ENCODE data around the gene KCNG4. TPM values are rescaled to one million over a fixed set of nuclear protein-coding genes. Genes with fewer than 3 reads are reported as not detected.

The KCNG4 gene
- total RNA-seq, 1 experiment from 2014 or later = not detected

DNA sequence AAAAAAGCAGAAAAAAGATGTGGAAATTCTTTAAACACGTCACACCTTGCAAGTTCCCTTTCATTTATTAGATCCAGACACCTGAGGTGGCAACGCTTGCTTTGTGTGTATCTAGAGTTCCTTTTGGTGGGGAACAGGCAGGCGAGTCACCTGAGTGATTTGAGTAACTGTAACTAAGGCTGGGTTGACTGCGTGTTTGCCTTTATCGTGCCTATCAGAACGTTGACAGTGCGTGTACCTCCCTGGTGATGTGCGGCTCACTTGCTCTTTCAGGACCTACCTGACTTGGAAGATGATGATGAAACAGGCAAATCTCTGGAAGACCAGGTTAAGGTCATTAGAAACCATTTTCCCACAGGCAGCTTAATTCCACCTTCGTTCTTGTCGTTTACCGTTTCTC, 65.4 kb downstream of the KCNG4 start:
- in situ Hi-C loops (cut with HindIII; ENCODE audit: low pct_unique_long_range_greater_than_20kb, low sequenced_read_pairs) (no loop called here), intact Hi-C loops (cut with micrococcal nuclease; ENCODE audit: unreplicated experiment) (loop anchor here (5.0 kb wide), 1 partner anchor 77 kb away; no protein-coding TSS in a partner anchor)
- no peak for DNase-seq (ENCODE audit: low read depth, low spot score)
- no peaks in the 10 kb centered on the region for H3K27me3 ChIP-seq (ENCODE audit: control insufficient read depth, insufficient read depth, low read length)
- H3K4me3 ChIP-seq (ENCODE audit: low read depth in 2 of 2, low read length in 2 of 2) = no peak overlapping the region
- TF ChIP-seq POLR2AphosphoS5 (IDR thresholded peaks at IDR 0.05; ENCODE audit: low read depth, low read length) = no peak
- TF ChIP-seq, protein P1, sequence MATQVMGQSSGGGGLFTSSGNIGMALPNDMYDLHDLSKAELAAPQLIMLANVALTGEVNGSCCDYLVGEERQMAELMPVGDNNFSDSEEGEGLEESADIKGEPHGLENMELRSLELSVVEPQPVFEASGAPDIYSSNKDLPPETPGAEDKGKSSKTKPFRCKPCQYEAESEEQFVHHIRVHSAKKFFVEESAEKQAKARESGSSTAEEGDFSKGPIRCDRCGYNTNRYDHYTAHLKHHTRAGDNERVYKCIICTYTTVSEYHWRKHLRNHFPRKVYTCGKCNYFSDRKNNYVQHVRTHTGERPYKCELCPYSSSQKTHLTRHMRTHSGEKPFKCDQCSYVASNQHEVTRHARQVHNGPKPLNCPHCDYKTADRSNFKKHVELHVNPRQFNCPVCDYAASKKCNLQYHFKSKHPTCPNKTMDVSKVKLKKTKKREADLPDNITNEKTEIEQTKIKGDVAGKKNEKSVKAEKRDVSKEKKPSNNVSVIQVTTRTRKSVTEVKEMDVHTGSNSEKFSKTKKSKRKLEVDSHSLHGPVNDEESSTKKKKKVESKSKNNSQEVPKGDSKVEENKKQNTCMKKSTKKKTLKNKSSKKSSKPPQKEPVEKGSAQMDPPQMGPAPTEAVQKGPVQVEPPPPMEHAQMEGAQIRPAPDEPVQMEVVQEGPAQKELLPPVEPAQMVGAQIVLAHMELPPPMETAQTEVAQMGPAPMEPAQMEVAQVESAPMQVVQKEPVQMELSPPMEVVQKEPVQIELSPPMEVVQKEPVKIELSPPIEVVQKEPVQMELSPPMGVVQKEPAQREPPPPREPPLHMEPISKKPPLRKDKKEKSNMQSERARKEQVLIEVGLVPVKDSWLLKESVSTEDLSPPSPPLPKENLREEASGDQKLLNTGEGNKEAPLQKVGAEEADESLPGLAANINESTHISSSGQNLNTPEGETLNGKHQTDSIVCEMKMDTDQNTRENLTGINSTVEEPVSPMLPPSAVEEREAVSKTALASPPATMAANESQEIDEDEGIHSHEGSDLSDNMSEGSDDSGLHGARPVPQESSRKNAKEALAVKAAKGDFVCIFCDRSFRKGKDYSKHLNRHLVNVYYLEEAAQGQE (IDR thresholded peaks at IDR 0.05; ENCODE audit: insufficient read depth in 1 of 2, low read depth in 2 of 2, low read length in 1 of 2) = no peak
- H3K4me1 ChIP-seq (ENCODE audit: control insufficient read depth, insufficient read depth, low read length) = peaks cover 22% of the 10 kb centered on the region
- no peaks in the 10 kb centered on the region for H3K9me3 ChIP-seq (ENCODE audit: control insufficient read depth, insufficient read depth, low read depth, low read length)
- ChIA-PET POLR2A (no interaction called here), CTCF (no interaction called here)
- no TSS peak for BruUV-seq (replicated peaks)
- H3K36me3 ChIP-seq (ENCODE audit: control insufficient read depth, insufficient read depth, low read length) = no peaks in the 10 kb centered on the region
- no peak for ATAC-seq
- no peak overlapping the region for H3K27ac ChIP-seq (ENCODE audit: low read length)

DNA sequence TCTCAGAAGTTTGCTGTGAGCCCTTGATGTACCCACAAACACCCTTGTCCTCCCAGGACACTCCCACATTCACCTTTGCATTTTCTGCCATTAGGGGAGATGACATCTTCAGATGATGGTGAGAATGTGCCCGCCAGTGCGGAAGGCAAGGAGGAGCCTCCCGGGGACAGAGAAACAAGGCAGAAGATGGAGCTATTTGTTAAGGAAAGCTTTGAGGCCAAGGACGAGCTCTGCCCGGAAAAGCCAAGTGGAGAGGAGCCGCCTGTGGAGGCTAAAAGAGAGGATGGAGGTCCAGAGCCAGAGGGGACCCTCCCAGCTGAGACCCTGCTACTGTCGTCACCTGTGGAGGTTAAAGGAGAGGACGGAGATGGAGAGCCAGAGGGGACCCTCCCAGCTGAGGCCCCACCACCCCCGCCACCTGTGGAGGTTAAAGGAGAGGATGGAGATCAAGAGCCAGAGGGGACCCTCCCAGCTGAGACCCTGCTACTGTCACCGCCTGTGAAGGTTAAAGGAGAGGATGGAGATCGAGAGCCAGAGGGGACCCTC, 70.0 kb downstream of the KCNG4 start:
- ChIA-PET POLR2A (no interaction called here), CTCF (interaction anchor here (0.5 to 0.7 kb wide), 3 partner anchors 168 to 446 kb away, joined by 3 to 8 read pairs (median 3); no protein-coding TSS in a partner anchor)
- TF ChIP-seq, protein P1 (IDR thresholded peaks at IDR 0.05; ENCODE audit: insufficient read depth in 1 of 2, low read depth in 2 of 2, low read length in 1 of 2) = no peak
- no peak for TF ChIP-seq POLR2AphosphoS5 (IDR thresholded peaks at IDR 0.05; ENCODE audit: low read depth, low read length)
- TF ChIP-seq, protein P2, sequence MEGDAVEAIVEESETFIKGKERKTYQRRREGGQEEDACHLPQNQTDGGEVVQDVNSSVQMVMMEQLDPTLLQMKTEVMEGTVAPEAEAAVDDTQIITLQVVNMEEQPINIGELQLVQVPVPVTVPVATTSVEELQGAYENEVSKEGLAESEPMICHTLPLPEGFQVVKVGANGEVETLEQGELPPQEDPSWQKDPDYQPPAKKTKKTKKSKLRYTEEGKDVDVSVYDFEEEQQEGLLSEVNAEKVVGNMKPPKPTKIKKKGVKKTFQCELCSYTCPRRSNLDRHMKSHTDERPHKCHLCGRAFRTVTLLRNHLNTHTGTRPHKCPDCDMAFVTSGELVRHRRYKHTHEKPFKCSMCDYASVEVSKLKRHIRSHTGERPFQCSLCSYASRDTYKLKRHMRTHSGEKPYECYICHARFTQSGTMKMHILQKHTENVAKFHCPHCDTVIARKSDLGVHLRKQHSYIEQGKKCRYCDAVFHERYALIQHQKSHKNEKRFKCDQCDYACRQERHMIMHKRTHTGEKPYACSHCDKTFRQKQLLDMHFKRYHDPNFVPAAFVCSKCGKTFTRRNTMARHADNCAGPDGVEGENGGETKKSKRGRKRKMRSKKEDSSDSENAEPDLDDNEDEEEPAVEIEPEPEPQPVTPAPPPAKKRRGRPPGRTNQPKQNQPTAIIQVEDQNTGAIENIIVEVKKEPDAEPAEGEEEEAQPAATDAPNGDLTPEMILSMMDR (IDR thresholded peaks at IDR 0.05) = no peak
- TF ChIP-seq SIN3A (IDR thresholded peaks at IDR 0.05; ENCODE audit: borderline replicate concordance, insufficient read depth, low read depth, low read length) = no peak
- no peak for TF ChIP-seq TCF7L2 (IDR thresholded peaks at IDR 0.05; ENCODE audit: low read depth, low read length)
- Histone ChIP-seq H3K27ac (ENCODE audit: low read length) (no peak overlapping the region), H3K4me3 (ENCODE audit: low read depth in 2 of 2, low read length in 2 of 2) (no peak overlapping the region), H3K27me3 (ENCODE audit: control insufficient read depth, insufficient read depth, low read length) (0 out of 2 replicates have a peak, but pooled peaks cover 2% of the 10 kb centered on the region), H3K36me3 (ENCODE audit: control insufficient read depth, insufficient read depth, low read length) (no peaks in the 10 kb centered on the region), H3K4me1 (ENCODE audit: control insufficient read depth, insufficient read depth, low read length) (no peaks in the 10 kb centered on the region), H3K9me3 (ENCODE audit: control insufficient read depth, insufficient read depth, low read depth, low read length) (no peaks in the 10 kb centered on the region)
- in situ Hi-C loops (cut with HindIII; ENCODE audit: low pct_unique_long_range_greater_than_20kb, low sequenced_read_pairs) = no loop called here
- intact Hi-C loops (cut with micrococcal nuclease; ENCODE audit: unreplicated experiment) = loop anchor here (5.0 kb wide), 1 partner anchor 73 kb away; no protein-coding TSS in a partner anchor
- no peak for DNase-seq (ENCODE audit: low read depth, low spot score)
- no TSS peak for BruUV-seq (replicated peaks)
- ATAC-seq = peak; percentile 60; the same call in 1 of the 2 replicates

Other genes starting within 250 kb of the KCNG4 start
- gene SLC38A8, start 197.2 kb downstream of the KCNG4 start, total RNA-seq (2021; ENCODE audit: unreplicated experiment) = not detected
- gene MBTPS1, start 123.1 kb downstream of the KCNG4 start, total RNA-seq (2021; ENCODE audit: unreplicated experiment) = 66.8 TPM
- gene HSDL1, start 94.8 kb downstream of the KCNG4 start, total RNA-seq (2021; ENCODE audit: unreplicated experiment) = 24.6 TPM
- not detected for gene DNAAF1, start 94.7 kb downstream of the KCNG4 start, total RNA-seq (2021; ENCODE audit: unreplicated experiment)
- 31.9 TPM for gene TAF1C, start 53.0 kb downstream of the KCNG4 start, total RNA-seq (2021; ENCODE audit: unreplicated experiment)
- not detected for gene ADAD2, start 48.9 kb downstream of the KCNG4 start, total RNA-seq (2021; ENCODE audit: unreplicated experiment)
- gene WFDC1, start 54.9 kb upstream of the KCNG4 start, total RNA-seq (2021; ENCODE audit: unreplicated experiment) = not detected
- 0.67 TPM for gene ATP2C2, start 128.5 kb upstream of the KCNG4 start, total RNA-seq (2021; ENCODE audit: unreplicated experiment)